ENCODE data around the gene RRAGB.
"Not testable (repeated sequence)": the region's sequence is repeated elsewhere in the genome, so short reads cannot be mapped to it uniquely, and the experiment has no call there.

Gene RRAGB

DNA sequence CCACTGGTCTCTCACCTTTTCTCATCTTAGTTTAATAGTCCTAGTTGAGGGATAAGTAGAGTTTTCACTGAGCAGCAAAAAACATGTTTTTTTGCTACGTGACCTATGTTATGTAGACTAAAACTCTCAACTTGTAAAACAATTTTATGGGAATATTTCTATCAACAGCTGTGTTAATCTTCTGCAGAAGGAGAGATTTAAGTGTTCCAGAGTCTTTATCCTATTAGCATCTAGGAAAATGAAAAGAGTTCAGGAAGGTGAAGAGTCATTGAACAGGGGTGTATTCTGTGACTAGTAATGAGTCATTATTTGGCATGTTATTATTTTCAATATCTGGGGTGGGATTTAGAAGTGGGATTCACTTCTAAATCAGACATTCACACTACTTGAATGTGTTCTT is 41.9 kb downstream of the RRAGB start:
- DNase-seq (ENCODE audit: low read depth in 2 of 3, low spot score in 1 of 3) = no peak

GRCh38 chrX:55767100-55767499 is 49.6 kb downstream of the RRAGB start:
- no peak for DNase-seq (ENCODE audit: low read depth in 2 of 3, low spot score in 1 of 3)

- DNase-seq (ENCODE audit: low read depth in 2 of 3, low spot score in 1 of 3) = not testable (repeated sequence)
These were observed 56.9 kb downstream of the RRAGB start for GRCh38 chrX:55774419-55774818.

DNA sequence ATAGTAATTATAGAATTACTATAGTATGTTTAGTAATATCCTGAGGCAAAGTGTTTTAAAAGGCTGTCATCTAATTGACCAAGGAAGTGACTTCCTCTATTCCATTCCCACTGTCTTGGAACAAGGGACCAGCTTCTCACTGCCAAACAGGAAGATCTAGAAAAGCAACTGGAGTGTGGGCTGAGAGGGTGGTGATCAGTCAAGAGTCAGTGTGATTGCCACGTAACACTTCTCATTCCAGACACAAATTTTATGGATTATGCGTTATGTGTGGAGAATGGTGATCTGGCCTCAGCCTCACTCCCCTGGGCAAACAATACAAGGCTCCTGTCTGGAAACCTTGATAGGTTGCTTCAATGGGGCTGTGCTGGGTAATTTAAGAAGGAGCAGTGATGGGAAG is 60.0 kb downstream of the RRAGB start:
- DNase-seq (ENCODE audit: low read depth in 2 of 3, low spot score in 1 of 3) = no peak

- DNase-seq (ENCODE audit: low read depth in 2 of 3, low spot score in 1 of 3) = no peak
These were observed 60.8 kb downstream of the RRAGB start for GRCh38 chrX:55778322-55778721.

DNA sequence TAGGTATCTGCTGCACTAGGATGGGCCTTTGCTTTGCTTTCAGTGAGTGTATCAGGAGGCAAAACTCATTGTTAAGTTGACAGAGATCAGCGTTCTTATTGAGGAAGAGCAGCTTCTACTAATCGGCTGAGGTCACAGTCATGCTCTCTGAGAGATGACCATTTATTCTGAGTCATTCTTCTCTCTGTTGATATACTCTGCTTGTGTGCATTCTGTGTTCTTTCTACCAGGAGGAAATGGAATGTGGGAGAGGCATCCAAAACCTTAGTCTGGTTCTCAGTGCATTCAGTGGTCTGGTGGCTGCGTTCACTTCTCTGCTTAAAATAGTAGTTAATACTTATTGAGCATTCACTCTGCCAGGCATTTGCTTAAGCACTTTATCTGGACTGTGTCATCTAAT is 66.2 kb downstream of the RRAGB start:
- DNase-seq (ENCODE audit: low read depth in 2 of 3, low spot score in 1 of 3) = no peak

GRCh38 chrX:55787063-55787462 is 69.5 kb downstream of the RRAGB start:
- no peak for DNase-seq (ENCODE audit: low read depth in 2 of 3, low spot score in 1 of 3)

DNA sequence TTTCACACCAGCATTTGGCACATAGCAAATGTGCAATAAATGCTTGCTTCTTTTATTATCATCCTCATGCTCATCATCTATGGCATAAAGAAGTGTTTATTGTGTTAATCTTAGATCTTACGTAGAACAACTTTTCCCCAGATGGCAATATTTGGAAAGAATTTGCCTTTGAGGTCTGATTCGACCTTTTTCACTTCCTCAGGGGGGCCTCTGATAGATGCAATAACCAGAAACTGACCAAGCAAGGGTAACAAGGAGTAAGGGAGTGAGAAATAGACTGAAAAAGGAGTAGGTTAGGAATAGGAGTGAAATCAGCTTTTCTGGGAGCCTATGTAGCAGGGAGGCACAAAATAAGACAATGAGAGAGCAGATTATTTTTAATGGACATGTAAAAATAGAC is 70.2 kb downstream of the RRAGB start:
- no peak for DNase-seq (ENCODE audit: low read depth in 2 of 3, low spot score in 1 of 3)

- no peak for DNase-seq (ENCODE audit: low read depth in 2 of 3, low spot score in 1 of 3)
These were observed 76.9 kb downstream of the RRAGB start for GRCh38 chrX:55794405-55794804.

GRCh38 chrX:55796496-55796895 is 78.9 kb downstream of the RRAGB start:
- no peak for DNase-seq (ENCODE audit: low read depth in 2 of 3, low spot score in 1 of 3)

DNA sequence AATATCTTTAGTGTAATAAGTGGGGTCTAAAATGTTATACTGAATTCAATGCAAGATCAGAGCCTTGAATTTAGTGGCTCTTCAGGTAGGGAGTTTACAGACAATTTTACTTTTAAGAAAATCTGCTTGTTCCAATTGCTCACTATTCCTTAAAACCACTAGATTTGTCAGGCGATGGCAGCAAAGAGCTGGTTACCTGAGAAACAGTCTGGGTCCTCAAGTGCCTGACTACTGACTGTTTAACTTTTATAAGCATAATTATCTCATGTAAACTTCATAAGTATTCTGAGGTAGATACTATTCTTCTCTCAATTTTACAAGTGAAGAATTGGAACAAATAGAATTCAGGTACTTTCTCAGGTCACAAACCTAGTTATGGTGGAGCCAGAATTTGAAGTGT is 84.3 kb downstream of the RRAGB start:
- DNase-seq (ENCODE audit: low read depth in 2 of 3, low spot score in 1 of 3) = no peak

Measured in stimulated activated CD4-positive, alpha-beta T cell treated with anti-CD3 and anti-CD28 coated beads, Interleukin-12 subunit alpha, Interleukin-12 subunit beta, amount 100 ng/mL, for 48 hours (primary cell).